Uterus (tissue), 4 donors: ENCODE measurements around the gene SEPTIN5. TPM values are rescaled to one million over a fixed set of nuclear protein-coding genes. Genes with fewer than 3 reads are reported as not detected.

Experiments
- DNase-seq, 2 donors: peaks; one replicate each; pipeline ENCODE4 v3.0.0-alpha.2; 2019 to 2020
- H3K27ac ChIP-seq, 2 donors: fragments of 200-600 bp; sonication (generic); 1 replicate in 1 of 2; 2 replicates in 1 of 2; pipeline ENCODE4 v1.5.1; 2016 to 2018
- H3K27me3 ChIP-seq, 2 donors: fragments of 200-600 bp; sonication (generic); one replicate each; pipeline ENCODE4 v1.5.1; 2018 to 2019; ENCODE audit warnings: control low read depth in 1 of 2
- H3K36me3 ChIP-seq, 2 donors: fragments of 200-600 bp; sonication (generic); one replicate each; pipeline ENCODE4 v1.5.1; 2019; ENCODE audit warnings: control low read depth in 1 of 2
- H3K4me1 ChIP-seq, 2 donors: fragments of 200-600 bp; sonication (generic); one replicate each; pipeline ENCODE4 v1.5.1; 2018 to 2019; ENCODE audit warnings: control low read depth in 1 of 2
- H3K4me3 ChIP-seq, 2 donors: fragments of 200-600 bp; sonication (generic); 1 replicate in 1 of 2; 2 replicates in 1 of 2; pipeline ENCODE4 v1.5.1; 2018 to 2019; ENCODE audit warnings: mild to moderate bottlenecking in 1 of 2
- H3K9me3 ChIP-seq, 2 donors: fragments of 200-600 bp; sonication (generic); one replicate each; pipeline ENCODE4 v1.5.1; 2019; ENCODE audit warnings: control low read depth in 1 of 2
- CTCF ChIP-seq, 4 experiments: fragments of 200-600 bp in 2 of 4; fragments of 450-650 bp in 2 of 4; sonication (generic) in 2 of 4; IDR thresholded peaks; one replicate each; pipeline ENCODE4 v1.5.1; 2016 to 2019; ENCODE audit warnings: antibody characterized with exemption in 4 of 4, mild to moderate bottlenecking in 2 of 4, moderate library complexity in 1 of 4
- POLR2A ChIP-seq, 2 donors: fragments of 450-650 bp; IDR thresholded peaks; one replicate each; pipeline ENCODE4 v1.6.1; 2016; ENCODE audit warnings: antibody characterized with exemption in 2 of 2, mild to moderate bottlenecking in 1 of 2, moderate library complexity in 1 of 2
- intact Hi-C: fragments of 100-400 bp; cut with DNase I; formaldehyde crosslinking; loops from one replicate; pipeline ENCODE4 v1.15.1; 2023; ENCODE audit warnings: low total_unique reads
- total RNA-seq, 4 donors: library from RNA; depleted of rRNA in 3 of 4; stranded (reverse); fragments of >200 nt in 3 of 4; gene quantifications; one replicate each; pipeline versions ENCODE4 v1.1.0 to v1.2.4, GENCODE V29; 2014 to 2023
- donor health status: DM: yes; HTN: yes; CAD: no.

The SEPTIN5 gene
- total RNA-seq, 4 donors from 2014 or later = 9.4 to 67.6 (median 25.3) TPM

- peak; percentile 93 to 99 (median 96) for TF ChIP-seq CTCF (IDR thresholded peaks at IDR 0.05)
- TF ChIP-seq POLR2A (IDR thresholded peaks at IDR 0.05) = peak in 1 of 2 donors; percentile 36
- Histone ChIP-seq H3K27ac (no peak overlapping the region), H3K4me3 (peak overlapping the region in 1 of 2 donors; percentile 21), H3K9me3 (no peaks in the 10 kb centered on the region), H3K27me3 (no peaks in the 10 kb centered on the region), H3K36me3 (no peaks in the 10 kb centered on the region), H3K4me1 (no peaks in the 10 kb centered on the region)
- intact Hi-C loops = loop anchor here (2.0 kb wide), 1 partner anchor 180 kb away; no protein-coding TSS in a partner anchor
- peak; percentile 81 to 87 for DNase-seq
Observed at GRCh38 chr22:19730655-19731360, 16.5 kb downstream of the SEPTIN5 start.

- H3K27ac ChIP-seq = no peak overlapping the region
- H3K27me3 ChIP-seq = no peaks in the 10 kb centered on the region
- no peaks in the 10 kb centered on the region for H3K36me3 ChIP-seq
- no peaks in the 10 kb centered on the region for H3K4me1 ChIP-seq
- H3K4me3 ChIP-seq = no peak overlapping the region
- H3K9me3 ChIP-seq = no peaks in the 10 kb centered on the region
- intact Hi-C loops = loop anchor here (2.0 kb wide), 1 partner anchor 179 kb away; no protein-coding TSS in a partner anchor
- DNase-seq = no peak
- no peak for TF ChIP-seq POLR2A (IDR thresholded peaks at IDR 0.05)
- no peak for TF ChIP-seq CTCF (IDR thresholded peaks at IDR 0.05)
Observed at GRCh38 chr22:19731361-19732135, 17.2 kb downstream of the SEPTIN5 start.

GRCh38 chr22:19732403-19733113, 18.3 kb downstream of the SEPTIN5 start:
- intact Hi-C loops = no loop called here
- TF ChIP-seq CTCF (IDR thresholded peaks at IDR 0.05) (no peak), POLR2A (IDR thresholded peaks at IDR 0.05) (no peak)
- H3K9me3 ChIP-seq = no peaks in the 10 kb centered on the region

GRCh38 chr22:19733755-19734154, 19.5 kb downstream of the SEPTIN5 start:
- H3K36me3 ChIP-seq = no peaks in the 10 kb centered on the region
- intact Hi-C loops = no loop called here
- DNase-seq = no peak
- H3K4me3 ChIP-seq = no peak overlapping the region
- H3K27ac ChIP-seq = no peak overlapping the region
- no peaks in the 10 kb centered on the region for H3K27me3 ChIP-seq
- TF ChIP-seq CTCF (IDR thresholded peaks at IDR 0.05) (no peak), POLR2A (IDR thresholded peaks at IDR 0.05) (no peak)
- no peaks in the 10 kb centered on the region for H3K9me3 ChIP-seq
- no peaks in the 10 kb centered on the region for H3K4me1 ChIP-seq

More at GRCh38 chr22:19732403-19733113, 18.3 kb downstream of the SEPTIN5 start:
- Histone ChIP-seq H3K4me3 (no peak overlapping the region), H3K27me3 (no peaks in the 10 kb centered on the region), H3K36me3 (no peaks in the 10 kb centered on the region), H3K27ac (no peak overlapping the region), H3K4me1 (no peaks in the 10 kb centered on the region)
- no peak for DNase-seq
